Neural progenitor cell (in vitro differentiated cells): ENCODE measurements around the gene TADA2A.

Experiments
- EZH2 ChIP-seq: fragments of 200-600 bp; sonication (generic); IDR thresholded peaks from 2 replicates; pipeline ENCODE4 v1.6.1; 2017; ENCODE audit warnings: antibody characterized with exemption, mild to moderate bottlenecking, moderate library complexity
- EZH2phosphoT487 ChIP-seq: fragments of 200-600 bp; sonication (generic); IDR thresholded peaks from 2 replicates; pipeline ENCODE4 v1.6.1; 2017; ENCODE audit warnings: antibody characterized with exemption
- TF ChIP-seq, protein P1 (sequence below): fragments of 200-600 bp; sonication (generic); IDR thresholded peaks from 2 replicates; pipeline ENCODE4 v1.5.1; 2017; ENCODE audit warnings: antibody characterized with exemption, mild to moderate bottlenecking

DNA sequence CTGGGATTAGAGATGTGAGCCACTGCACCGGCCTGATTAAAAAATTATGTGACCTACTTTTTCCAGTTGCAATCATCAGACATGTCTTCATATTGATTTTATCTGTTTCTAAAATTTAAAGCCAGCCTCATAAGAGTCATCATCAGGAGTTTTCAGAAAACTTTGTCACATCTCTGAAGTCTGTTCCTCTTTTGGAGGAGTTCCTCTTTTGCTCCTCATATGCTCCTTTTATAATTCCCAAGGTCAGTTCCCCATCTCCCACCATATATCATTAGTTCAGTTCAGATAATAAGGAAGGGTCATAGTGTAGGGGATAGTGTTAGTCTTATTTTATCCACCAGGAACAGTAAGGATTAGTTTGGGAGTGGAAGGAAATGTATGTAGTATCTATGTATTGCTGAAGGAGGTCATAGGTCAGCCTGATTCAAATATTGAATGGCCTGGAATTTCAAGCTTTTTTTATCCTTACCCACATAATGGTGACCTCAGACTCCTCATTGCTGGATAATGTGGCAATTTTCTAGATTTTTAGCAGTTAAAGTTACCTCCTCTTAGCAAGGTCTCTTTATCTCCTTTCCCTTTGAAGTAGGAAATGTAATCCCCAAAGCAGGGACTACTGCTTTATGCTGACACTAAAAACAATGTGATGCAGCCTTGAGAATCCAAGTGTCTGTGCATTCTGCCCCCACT is 69.2 kb downstream of the TADA2A start:
- TF ChIP-seq, protein P1, sequence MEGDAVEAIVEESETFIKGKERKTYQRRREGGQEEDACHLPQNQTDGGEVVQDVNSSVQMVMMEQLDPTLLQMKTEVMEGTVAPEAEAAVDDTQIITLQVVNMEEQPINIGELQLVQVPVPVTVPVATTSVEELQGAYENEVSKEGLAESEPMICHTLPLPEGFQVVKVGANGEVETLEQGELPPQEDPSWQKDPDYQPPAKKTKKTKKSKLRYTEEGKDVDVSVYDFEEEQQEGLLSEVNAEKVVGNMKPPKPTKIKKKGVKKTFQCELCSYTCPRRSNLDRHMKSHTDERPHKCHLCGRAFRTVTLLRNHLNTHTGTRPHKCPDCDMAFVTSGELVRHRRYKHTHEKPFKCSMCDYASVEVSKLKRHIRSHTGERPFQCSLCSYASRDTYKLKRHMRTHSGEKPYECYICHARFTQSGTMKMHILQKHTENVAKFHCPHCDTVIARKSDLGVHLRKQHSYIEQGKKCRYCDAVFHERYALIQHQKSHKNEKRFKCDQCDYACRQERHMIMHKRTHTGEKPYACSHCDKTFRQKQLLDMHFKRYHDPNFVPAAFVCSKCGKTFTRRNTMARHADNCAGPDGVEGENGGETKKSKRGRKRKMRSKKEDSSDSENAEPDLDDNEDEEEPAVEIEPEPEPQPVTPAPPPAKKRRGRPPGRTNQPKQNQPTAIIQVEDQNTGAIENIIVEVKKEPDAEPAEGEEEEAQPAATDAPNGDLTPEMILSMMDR, result no peak
- TF ChIP-seq EZH2, result no peak
- TF ChIP-seq EZH2phosphoT487, result no peak
